ENCODE results near the gene IL1R1. TPM values are rescaled to one million over a fixed set of nuclear protein-coding genes. Genes with fewer than 3 reads are reported as not detected.

IL1R1 gene
- total RNA-seq, 2 donors from 2014 or later = 112 to 289 TPM

- Histone ChIP-seq H3K4me3 (no peak overlapping the region), H3K4me1 (replicated peaks) (peaks cover 10% of the 10 kb centered on the region), H3K36me3 (no peaks in the 10 kb centered on the region), H3K9me3 (no peaks in the 10 kb centered on the region), H3K27ac (peak overlapping the region; percentile 88 to 94), H3K27me3 (replicated peaks; ENCODE audit: insufficient read depth) (no peaks in the 10 kb centered on the region)
- DNase-seq (ENCODE audit: low spot score) = peak; percentile 39
- 45% methylated on average over 7 of the region's 7 CpGs for WGBS
- intact Hi-C loops (cut with DNase I) = no loop called here
- TF ChIP-seq POLR2AphosphoS5 (IDR thresholded peaks at IDR 0.05) (peak; percentile 47), POLR2A (IDR thresholded peaks at IDR 0.05) (no peak)
Observed at GRCh38 chr2:102226612-102227391, 84.3 kb downstream of the IL1R1 start.

- H3K27ac ChIP-seq = peak overlapping the region in 1 of 2 donors; percentile 94
- intact Hi-C loops (cut with DNase I) = no loop called here
- H3K9me3 ChIP-seq = no peaks in the 10 kb centered on the region
- no peak for DNase-seq (ENCODE audit: low spot score)
- H3K36me3 ChIP-seq = no peaks in the 10 kb centered on the region
- WGBS = 87% methylated on average over 6 of the region's 6 CpGs
- H3K27me3 ChIP-seq (replicated peaks; ENCODE audit: insufficient read depth) = no peaks in the 10 kb centered on the region
- TF ChIP-seq POLR2A (IDR thresholded peaks at IDR 0.05) = no peak
- no peak for TF ChIP-seq POLR2AphosphoS5 (IDR thresholded peaks at IDR 0.05)
- TF ChIP-seq CTCF (IDR thresholded peaks at IDR 0.05) = no peak
- H3K4me3 ChIP-seq = no peak overlapping the region
- H3K4me1 ChIP-seq (replicated peaks) = peaks cover 10% of the 10 kb centered on the region
Observed at GRCh38 chr2:102229141-102229769, 86.7 kb downstream of the IL1R1 start.

Other genes with a start within 250 kb of the IL1R1 start
- 10 to 100 TPM in 1 of 2 donors, 1 to 10 TPM in 1; 6.9 to 11.4 TPM for gene IL1R2, start 150.8 kb upstream of the IL1R1 start, total RNA-seq
- 1 to 10 TPM; 1.4 to 3.8 TPM for gene IL1RL2, start 44.3 kb downstream of the IL1R1 start, total RNA-seq
- 1 to 10 TPM; 1.3 to 3.4 TPM for gene IL1RL1, start 168.8 kb downstream of the IL1R1 start, total RNA-seq
- gene IL18R1, start 213.1 kb downstream of the IL1R1 start, total RNA-seq = 1 to 10 TPM in 1 of 2 donors, under 1 TPM in 1; 0.91 to 1.5 TPM

Data from prostate gland (tissue), 2 donors.